ENCODE results near the gene GYPC.

GRCh38 chr2:126635281-126635680 lies 20.7 kb upstream of the GYPC start:
- TF ChIP-seq CTCF (IDR thresholded peaks at IDR 0.05; ENCODE audit: low read depth, low read length) = no peak
- no peak for TF ChIP-seq EZH2phosphoT487 (IDR thresholded peaks at IDR 0.05; ENCODE audit: low read depth)
